ENCODE data around the gene KRT35. TPM values are rescaled to one million over a fixed set of nuclear protein-coding genes. Genes with fewer than 3 reads are reported as not detected.
"Not testable (repeated sequence)": the region's sequence is repeated elsewhere in the genome, so short reads cannot be mapped to it uniquely, and the experiment has no call there.

Gene KRT35
- total RNA-seq, 2 donors from 2014 or later, result not detected

DNA sequence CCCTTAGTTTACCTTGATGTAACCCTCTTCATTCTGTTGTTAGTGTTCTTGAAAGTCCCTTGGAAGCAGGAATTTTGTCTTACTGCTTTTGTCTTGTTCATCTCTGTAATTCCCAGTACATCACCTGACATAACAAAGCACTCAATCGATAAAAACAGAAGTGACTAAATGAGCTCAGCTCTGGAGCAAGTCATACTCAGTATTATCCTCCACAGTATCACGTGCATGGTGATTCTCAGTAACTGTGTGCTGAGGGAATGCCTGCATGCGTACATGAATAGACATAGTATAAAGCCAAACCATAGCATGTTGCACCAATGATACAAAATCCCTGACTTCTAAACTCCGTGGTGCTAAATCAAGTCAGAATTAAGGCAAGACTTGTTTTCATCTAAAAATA, 47.4 kb downstream of the KRT35 start:
- no peaks in the 10 kb centered on the region for H3K27me3 ChIP-seq (ENCODE audit: control insufficient read depth, insufficient read depth, low read length, poor library complexity, severe bottlenecking)
- no peaks in the 10 kb centered on the region for H3K36me3 ChIP-seq (ENCODE audit: control insufficient read depth, insufficient read depth, low read length)
- H3K27ac Mint-ChIP-seq, result no peak overlapping the region
- no peaks in the 10 kb centered on the region for H3K9me3 ChIP-seq (ENCODE audit: control insufficient read depth, low read length)
- H3K4me1 ChIP-seq (ENCODE audit: control insufficient read depth, insufficient read depth, low read length), result no peaks in the 10 kb centered on the region
- H3K4me3 Mint-ChIP-seq, result no peak overlapping the region
- H3K4me1 Mint-ChIP-seq, result no peaks in the 10 kb centered on the region
- no peak overlapping the region for H3K27ac ChIP-seq (ENCODE audit: low read depth, low read length)
- no peaks in the 10 kb centered on the region for H3K27me3 Mint-ChIP-seq (ENCODE audit: insufficient read depth)
- WGBS, 2 experiments (ENCODE audit: insufficient coverage in 1 of 2, insufficient read length in 1 of 2), result 73 to 86% methylated on average over 2 to 4 of the region's 4 CpGs
- H3K36me3 Mint-ChIP-seq (ENCODE audit: low read depth), result no peaks in the 10 kb centered on the region
- H3K4me3 ChIP-seq (ENCODE audit: low read length), result no peak overlapping the region
- DNase-seq, result no peak
- H3K9ac ChIP-seq (ENCODE audit: extremely low read depth, low read length, poor library complexity, severe bottlenecking), result no peak overlapping the region
- TF ChIP-seq, protein P1, sequence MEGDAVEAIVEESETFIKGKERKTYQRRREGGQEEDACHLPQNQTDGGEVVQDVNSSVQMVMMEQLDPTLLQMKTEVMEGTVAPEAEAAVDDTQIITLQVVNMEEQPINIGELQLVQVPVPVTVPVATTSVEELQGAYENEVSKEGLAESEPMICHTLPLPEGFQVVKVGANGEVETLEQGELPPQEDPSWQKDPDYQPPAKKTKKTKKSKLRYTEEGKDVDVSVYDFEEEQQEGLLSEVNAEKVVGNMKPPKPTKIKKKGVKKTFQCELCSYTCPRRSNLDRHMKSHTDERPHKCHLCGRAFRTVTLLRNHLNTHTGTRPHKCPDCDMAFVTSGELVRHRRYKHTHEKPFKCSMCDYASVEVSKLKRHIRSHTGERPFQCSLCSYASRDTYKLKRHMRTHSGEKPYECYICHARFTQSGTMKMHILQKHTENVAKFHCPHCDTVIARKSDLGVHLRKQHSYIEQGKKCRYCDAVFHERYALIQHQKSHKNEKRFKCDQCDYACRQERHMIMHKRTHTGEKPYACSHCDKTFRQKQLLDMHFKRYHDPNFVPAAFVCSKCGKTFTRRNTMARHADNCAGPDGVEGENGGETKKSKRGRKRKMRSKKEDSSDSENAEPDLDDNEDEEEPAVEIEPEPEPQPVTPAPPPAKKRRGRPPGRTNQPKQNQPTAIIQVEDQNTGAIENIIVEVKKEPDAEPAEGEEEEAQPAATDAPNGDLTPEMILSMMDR (conservative IDR thresholded peaks at IDR 0.05), result no peak
- H3K9me3 Mint-ChIP-seq, result no peaks in the 10 kb centered on the region

DNA sequence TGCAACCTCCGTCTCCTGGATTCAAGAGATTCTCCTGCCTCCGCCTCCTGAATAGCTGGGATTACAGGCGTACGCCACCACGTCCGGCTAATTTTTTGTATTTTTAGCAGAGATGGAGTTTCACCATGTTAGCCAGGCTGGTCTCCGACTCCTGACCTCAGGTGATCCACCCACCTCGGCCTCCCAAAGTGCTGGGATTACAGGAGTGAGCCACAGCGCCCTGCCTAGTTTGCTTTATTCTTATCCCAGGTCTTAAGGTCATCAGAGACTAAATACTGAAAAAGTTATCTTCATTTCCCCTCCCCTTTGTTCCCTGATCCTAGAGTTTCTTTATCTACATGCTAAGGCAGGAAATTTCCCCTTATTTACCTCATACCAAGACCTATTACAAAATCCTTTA, 50.6 kb downstream of the KRT35 start:
- H3K4me1 Mint-ChIP-seq; H3K4me3 ChIP-seq (ENCODE audit: low read length); H3K27me3 Mint-ChIP-seq (ENCODE audit: insufficient read depth); H3K27me3 ChIP-seq (ENCODE audit: control insufficient read depth, insufficient read depth, low read length, poor library complexity, severe bottlenecking); H3K27ac ChIP-seq (ENCODE audit: low read depth, low read length); H3K27ac Mint-ChIP-seq; H3K9ac ChIP-seq (ENCODE audit: extremely low read depth, low read length, poor library complexity, severe bottlenecking); H3K9me3 ChIP-seq (ENCODE audit: control insufficient read depth, low read length); H3K36me3 ChIP-seq (ENCODE audit: control insufficient read depth, insufficient read depth, low read length); H3K36me3 Mint-ChIP-seq (ENCODE audit: low read depth); H3K4me3 Mint-ChIP-seq; H3K9me3 Mint-ChIP-seq; H3K4me1 ChIP-seq (ENCODE audit: control insufficient read depth, insufficient read depth, low read length); DNase-seq: not testable (repeated sequence)
- WGBS, 2 experiments (ENCODE audit: insufficient coverage in 1 of 2, insufficient read length in 1 of 2), result 83 to 86% methylated on average over 9 of the region's 9 CpGs

DNA sequence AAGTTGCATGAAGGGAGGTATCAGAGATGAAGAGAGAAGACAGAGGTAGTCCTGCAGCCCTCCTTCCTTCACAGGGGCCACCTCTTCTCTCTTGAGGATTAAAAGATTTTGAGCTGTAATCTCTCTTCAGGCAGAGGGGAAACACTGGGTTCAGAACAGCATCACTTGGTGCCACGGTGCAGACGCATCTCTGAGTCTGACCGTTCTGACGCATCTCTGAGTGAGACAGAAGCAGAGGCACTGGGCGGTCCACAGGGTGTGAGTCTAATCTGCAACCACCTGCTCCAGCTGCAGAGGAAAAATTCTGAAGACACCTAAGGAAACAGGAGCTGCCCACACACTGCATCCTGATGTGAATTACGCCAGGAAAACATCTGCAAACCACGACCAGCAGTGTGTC, 51.3 kb downstream of the KRT35 start:
- TF ChIP-seq, protein P1 (conservative IDR thresholded peaks at IDR 0.05), result no peak
- H3K9ac ChIP-seq (ENCODE audit: extremely low read depth, low read length, poor library complexity, severe bottlenecking), result no peak overlapping the region
- DNase-seq, result no peak
- H3K27ac ChIP-seq (ENCODE audit: low read depth, low read length), result no peak overlapping the region
- 88 to 91% methylated on average over 7 of the region's 7 CpGs for WGBS, 2 experiments (ENCODE audit: insufficient coverage in 1 of 2, insufficient read length in 1 of 2)
- H3K9me3 Mint-ChIP-seq, result no peaks in the 10 kb centered on the region
- H3K36me3 Mint-ChIP-seq (ENCODE audit: low read depth), result no peaks in the 10 kb centered on the region
- H3K4me1 ChIP-seq (ENCODE audit: control insufficient read depth, insufficient read depth, low read length), result no peaks in the 10 kb centered on the region
- no peak overlapping the region for H3K27ac Mint-ChIP-seq
- H3K9me3 ChIP-seq (ENCODE audit: control insufficient read depth, low read length), result no peaks in the 10 kb centered on the region
- no peaks in the 10 kb centered on the region for H3K4me1 Mint-ChIP-seq
- H3K4me3 ChIP-seq (ENCODE audit: low read length), result no peak overlapping the region
- no peaks in the 10 kb centered on the region for H3K27me3 ChIP-seq (ENCODE audit: control insufficient read depth, insufficient read depth, low read length, poor library complexity, severe bottlenecking)
- no peaks in the 10 kb centered on the region for H3K36me3 ChIP-seq (ENCODE audit: control insufficient read depth, insufficient read depth, low read length)
- H3K27me3 Mint-ChIP-seq (ENCODE audit: insufficient read depth), result no peaks in the 10 kb centered on the region
- no peak overlapping the region for H3K4me3 Mint-ChIP-seq

GRCh38 chr17:41428591-41429291, 52.2 kb downstream of the KRT35 start:
- Histone ChIP-seq H3K9ac (ENCODE audit: extremely low read depth, low read length, poor library complexity, severe bottlenecking) (no peak overlapping the region), H3K4me3 (ENCODE audit: low read length) (no peak overlapping the region), H3K4me1 (ENCODE audit: control insufficient read depth, insufficient read depth, low read length) (no peaks in the 10 kb centered on the region), H3K27me3 (ENCODE audit: control insufficient read depth, insufficient read depth, low read length, poor library complexity, severe bottlenecking) (no peaks in the 10 kb centered on the region), H3K9me3 (ENCODE audit: control insufficient read depth, low read length) (no peaks in the 10 kb centered on the region), H3K27ac (ENCODE audit: low read depth, low read length) (no peak overlapping the region), H3K36me3 (ENCODE audit: control insufficient read depth, insufficient read depth, low read length) (no peaks in the 10 kb centered on the region)
- peaks cover 2% of the 10 kb centered on the region for H3K27me3 Mint-ChIP-seq (ENCODE audit: insufficient read depth)
- TF ChIP-seq, protein P1 (conservative IDR thresholded peaks at IDR 0.05), result no peak
- no peaks in the 10 kb centered on the region for H3K4me1 Mint-ChIP-seq
- H3K9me3 Mint-ChIP-seq, result no peaks in the 10 kb centered on the region
- 70 to 77% methylated on average over 3 to 4 of the region's 4 CpGs for WGBS, 2 experiments (ENCODE audit: insufficient coverage in 1 of 2, insufficient read length in 1 of 2)
- H3K36me3 Mint-ChIP-seq (ENCODE audit: low read depth), result no peaks in the 10 kb centered on the region
- no peak overlapping the region for H3K4me3 Mint-ChIP-seq
- DNase-seq, result no peak
- H3K27ac Mint-ChIP-seq, result no peak overlapping the region
